ENCODE results near the gene ARHGAP22.

ARHGAP22 gene

DNA sequence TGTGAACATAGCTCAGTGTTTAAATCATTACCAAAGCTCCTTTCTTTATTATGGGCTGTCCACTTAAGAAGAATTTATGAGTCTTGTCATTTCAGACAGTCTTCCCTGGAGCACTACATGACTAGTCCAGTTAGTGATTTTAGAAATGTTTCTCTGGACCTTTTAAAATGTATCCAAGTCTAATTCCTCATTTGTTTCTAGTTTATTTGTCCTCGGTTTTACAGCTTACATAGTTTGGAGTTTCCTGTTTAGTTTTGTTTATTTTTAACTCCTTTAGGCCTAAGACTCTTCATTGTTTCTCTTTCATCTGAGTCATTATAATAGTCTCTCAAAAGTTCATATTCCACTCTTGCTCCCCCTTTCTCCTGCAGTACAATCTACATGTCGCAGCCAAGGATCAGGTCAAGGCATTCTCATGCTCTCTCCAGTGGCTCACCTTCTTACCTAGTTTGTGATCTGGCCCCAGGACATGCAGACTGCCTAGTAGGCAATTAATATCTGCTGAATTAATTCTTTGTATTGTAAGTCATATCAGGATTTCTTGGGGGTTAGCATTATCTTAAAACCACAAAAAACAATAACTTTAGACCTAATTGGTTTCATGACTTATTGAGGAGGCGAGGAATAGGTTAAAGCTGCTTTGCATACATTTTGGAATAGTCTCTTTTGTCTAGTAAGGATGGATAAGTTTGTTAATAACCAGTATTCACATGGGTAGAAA lies 204.6 kb downstream of the ARHGAP22 start:
- no peak for TF ChIP-seq FOXP2 (optimal IDR thresholded peaks at IDR 0.05; ENCODE audit: borderline replicate concordance, extremely low read depth, extremely low read length, insufficient read depth)
- no peak for TF ChIP-seq TAF1 (IDR thresholded peaks at IDR 0.05; ENCODE audit: borderline replicate concordance, insufficient read depth, low read length)
- TF ChIP-seq SIN3A (IDR thresholded peaks at IDR 0.05; ENCODE audit: borderline replicate concordance, insufficient read depth, low read length), result no peak
- no peak for TF ChIP-seq POLR2AphosphoS5 (IDR thresholded peaks at IDR 0.05; ENCODE audit: low read depth, low read length)
- TF ChIP-seq, protein P1, sequence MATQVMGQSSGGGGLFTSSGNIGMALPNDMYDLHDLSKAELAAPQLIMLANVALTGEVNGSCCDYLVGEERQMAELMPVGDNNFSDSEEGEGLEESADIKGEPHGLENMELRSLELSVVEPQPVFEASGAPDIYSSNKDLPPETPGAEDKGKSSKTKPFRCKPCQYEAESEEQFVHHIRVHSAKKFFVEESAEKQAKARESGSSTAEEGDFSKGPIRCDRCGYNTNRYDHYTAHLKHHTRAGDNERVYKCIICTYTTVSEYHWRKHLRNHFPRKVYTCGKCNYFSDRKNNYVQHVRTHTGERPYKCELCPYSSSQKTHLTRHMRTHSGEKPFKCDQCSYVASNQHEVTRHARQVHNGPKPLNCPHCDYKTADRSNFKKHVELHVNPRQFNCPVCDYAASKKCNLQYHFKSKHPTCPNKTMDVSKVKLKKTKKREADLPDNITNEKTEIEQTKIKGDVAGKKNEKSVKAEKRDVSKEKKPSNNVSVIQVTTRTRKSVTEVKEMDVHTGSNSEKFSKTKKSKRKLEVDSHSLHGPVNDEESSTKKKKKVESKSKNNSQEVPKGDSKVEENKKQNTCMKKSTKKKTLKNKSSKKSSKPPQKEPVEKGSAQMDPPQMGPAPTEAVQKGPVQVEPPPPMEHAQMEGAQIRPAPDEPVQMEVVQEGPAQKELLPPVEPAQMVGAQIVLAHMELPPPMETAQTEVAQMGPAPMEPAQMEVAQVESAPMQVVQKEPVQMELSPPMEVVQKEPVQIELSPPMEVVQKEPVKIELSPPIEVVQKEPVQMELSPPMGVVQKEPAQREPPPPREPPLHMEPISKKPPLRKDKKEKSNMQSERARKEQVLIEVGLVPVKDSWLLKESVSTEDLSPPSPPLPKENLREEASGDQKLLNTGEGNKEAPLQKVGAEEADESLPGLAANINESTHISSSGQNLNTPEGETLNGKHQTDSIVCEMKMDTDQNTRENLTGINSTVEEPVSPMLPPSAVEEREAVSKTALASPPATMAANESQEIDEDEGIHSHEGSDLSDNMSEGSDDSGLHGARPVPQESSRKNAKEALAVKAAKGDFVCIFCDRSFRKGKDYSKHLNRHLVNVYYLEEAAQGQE (IDR thresholded peaks at IDR 0.05; ENCODE audit: insufficient read depth in 1 of 2, low read depth in 2 of 2, low read length in 2 of 2), result no peak

DNA sequence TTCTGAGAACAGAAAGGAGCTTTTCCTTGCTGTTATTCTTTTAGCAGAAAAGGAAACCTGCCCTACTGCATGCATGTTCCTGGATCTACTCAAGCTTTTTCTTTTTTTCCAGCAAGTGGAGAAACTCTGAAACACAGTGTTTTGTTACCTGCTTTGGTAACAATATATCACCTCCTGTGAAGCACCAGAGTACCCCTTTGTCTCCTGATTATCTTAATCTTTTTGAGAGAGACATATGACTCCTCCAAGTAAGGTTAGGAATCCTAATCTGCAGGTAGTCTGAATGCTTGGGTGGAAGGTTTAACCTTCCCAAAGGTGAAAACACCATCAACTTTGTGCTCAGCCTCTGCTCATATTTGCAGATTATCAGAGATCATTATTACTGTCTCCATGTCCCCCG lies 205.3 kb downstream of the ARHGAP22 start:
- TF ChIP-seq POLR2AphosphoS5 (IDR thresholded peaks at IDR 0.05; ENCODE audit: low read depth, low read length), result no peak
- no peak for TF ChIP-seq TAF1 (IDR thresholded peaks at IDR 0.05; ENCODE audit: borderline replicate concordance, insufficient read depth, low read length)
- no peak for TF ChIP-seq FOXP2 (optimal IDR thresholded peaks at IDR 0.05; ENCODE audit: borderline replicate concordance, extremely low read depth, extremely low read length, insufficient read depth)
- no peak for TF ChIP-seq SIN3A (IDR thresholded peaks at IDR 0.05; ENCODE audit: borderline replicate concordance, insufficient read depth, low read length)
- TF ChIP-seq, protein P1 (IDR thresholded peaks at IDR 0.05; ENCODE audit: insufficient read depth in 1 of 2, low read depth in 2 of 2, low read length in 2 of 2), result no peak

DNA sequence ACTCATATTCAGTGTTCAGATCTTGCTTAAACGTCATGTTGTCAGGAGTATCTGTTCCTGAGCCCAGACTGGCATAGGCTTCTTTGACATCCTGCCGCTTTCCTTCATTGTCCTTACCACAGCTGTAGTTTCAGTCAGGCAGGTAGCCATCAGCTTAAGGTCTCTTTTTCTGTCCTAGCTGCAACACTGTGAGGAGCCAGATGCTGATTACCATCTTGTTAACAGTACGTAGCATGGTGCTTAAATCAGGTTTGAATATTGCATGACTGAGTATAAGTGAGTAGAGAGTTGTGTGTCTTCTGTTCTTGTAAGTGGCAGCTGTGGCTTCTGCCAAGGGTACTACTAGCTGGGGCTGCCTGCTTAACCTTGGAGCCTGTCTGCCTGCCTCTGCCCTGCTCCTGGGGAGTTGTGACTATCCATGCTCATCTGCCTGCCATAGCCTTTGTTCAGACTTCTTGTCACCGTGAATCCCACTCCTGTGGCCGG lies 205.8 kb downstream of the ARHGAP22 start:
- TF ChIP-seq FOXP2 (optimal IDR thresholded peaks at IDR 0.05; ENCODE audit: borderline replicate concordance, extremely low read depth, extremely low read length, insufficient read depth) (no peak), POLR2AphosphoS5 (IDR thresholded peaks at IDR 0.05; ENCODE audit: low read depth, low read length) (no peak), TAF1 (IDR thresholded peaks at IDR 0.05; ENCODE audit: borderline replicate concordance, insufficient read depth, low read length) (no peak), SIN3A (IDR thresholded peaks at IDR 0.05; ENCODE audit: borderline replicate concordance, insufficient read depth, low read length) (no peak)
- TF ChIP-seq, protein P1 (IDR thresholded peaks at IDR 0.05; ENCODE audit: insufficient read depth in 1 of 2, low read depth in 2 of 2, low read length in 2 of 2), result no peak

DNA sequence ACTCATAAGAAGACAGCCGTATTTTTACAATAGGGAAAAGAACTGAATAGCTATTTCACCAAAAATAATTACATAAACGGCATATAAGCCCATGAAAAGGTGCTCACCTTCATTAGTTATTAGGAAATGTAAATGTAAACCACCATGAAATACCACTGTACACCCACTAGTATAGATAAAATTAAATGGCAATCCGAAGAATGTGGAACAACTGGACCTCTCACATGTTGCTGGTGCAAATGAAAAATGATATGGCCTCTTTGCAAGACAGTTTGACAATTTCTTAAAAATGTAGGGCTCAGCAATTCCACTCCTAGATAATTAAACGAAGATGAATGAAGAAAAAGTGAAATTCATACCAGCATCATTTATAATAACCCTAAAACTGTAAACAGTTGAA lies 206.6 kb downstream of the ARHGAP22 start:
- TF ChIP-seq, protein P1 (IDR thresholded peaks at IDR 0.05; ENCODE audit: insufficient read depth in 1 of 2, low read depth in 2 of 2, low read length in 2 of 2), result no peak
- no peak for TF ChIP-seq POLR2AphosphoS5 (IDR thresholded peaks at IDR 0.05; ENCODE audit: low read depth, low read length)
- TF ChIP-seq SIN3A (IDR thresholded peaks at IDR 0.05; ENCODE audit: borderline replicate concordance, insufficient read depth, low read length), result no peak
- TF ChIP-seq TAF1 (IDR thresholded peaks at IDR 0.05; ENCODE audit: borderline replicate concordance, insufficient read depth, low read length), result no peak

Data from PFSK-1 (cell line).